Kidney (tissue), 14 donors: Measurements from ENCODE around the gene CEP295NL. TPM values are rescaled to one million over a fixed set of nuclear protein-coding genes. Genes with fewer than 3 reads are reported as not detected.

ENCODE experiments used
- DNase-seq, 5 donors: peaks; one replicate each; pipeline ENCODE4 v3.0.0-alpha.2; 2013 to 2020
- FAIRE-seq: peaks from 2 replicates; lab custom pipeline; 2012; peaks lifted over from hg19 to GRCh38; lab: Jason Lieb, UNC
- H3K27ac ChIP-seq, 2 donors: one replicate each; pipeline ENCODE4 v1.7.0; 2013; ENCODE audit warnings: low read depth in 2 of 2, low read length in 2 of 2, inconsistent platforms in 1 of 2
- H3K27me3 ChIP-seq: one replicate; pipeline ENCODE4 v1.7.1; 2013; ENCODE audit warnings: low read length, inconsistent platforms; ENCODE audit not compliant: control insufficient read depth, insufficient read depth
- H3K36me3 ChIP-seq, 3 donors: one replicate each; pipeline versions ENCODE4 v1.7.0 to v1.7.1; 2013; ENCODE audit warnings: low read length in 3 of 3, control low read depth in 1 of 3, inconsistent platforms in 1 of 3; ENCODE audit not compliant: insufficient read depth in 3 of 3, control insufficient read depth in 2 of 3
- H3K4me1 ChIP-seq, 3 donors: one replicate each; pipeline versions ENCODE4 v1.7.0 to v1.7.1; 2013; ENCODE audit warnings: low read length in 3 of 3, inconsistent platforms in 1 of 3, low read depth in 1 of 3; ENCODE audit not compliant: control insufficient read depth in 2 of 3, insufficient read depth in 2 of 3
- H3K4me3 ChIP-seq, 3 donors: one replicate each; pipeline versions ENCODE4 v1.7.0 to v1.8.1; 2013; ENCODE audit warnings: low read length in 3 of 3, control low read depth in 1 of 3, inconsistent platforms in 1 of 3
- H3K9ac ChIP-seq, 3 donors: one replicate each; pipeline versions ENCODE4 v1.7.0 to v1.7.1; 2013; ENCODE audit warnings: low read length in 3 of 3, control low read depth in 1 of 3, inconsistent platforms in 1 of 3
- H3K9me3 ChIP-seq, 3 donors: one replicate each; pipeline versions ENCODE4 v1.7.0 to v1.7.1; 2013; ENCODE audit warnings: low read length in 3 of 3, control low read depth in 1 of 3, inconsistent platforms in 1 of 3; ENCODE audit not compliant: control insufficient read depth in 2 of 3, insufficient read depth in 1 of 3
- intact Hi-C: fragments of 100-400 bp; cut with DNase I; formaldehyde crosslinking; loops from one replicate; pipeline ENCODE4 v1.11.1; 2022
- polyA plus RNA-seq: library from polyadenylated mRNA; stranded (reverse); fragments of 350-450 nt; fragmentation: Illumina TruSeq; extraction: RNeasy Lipid Tissue Mini Kit (QIAGEN cat#74804); gene quantifications from one replicate; pipeline ENCODE4 v1.2.3, GENCODE V29; 2014; ENCODE audit warnings: low read depth, low replicate concordance; ENCODE audit not compliant: insufficient read depth
- total RNA-seq: library from RNA; stranded (reverse); fragmentation: NEBNext Ultra II Directional; extraction: Animal tissue kit (Norgen Biotek cat#: 25700); gene quantifications from one replicate; pipeline ENCODE4 v1.2.1, GENCODE V29; 2021
- TF ChIP-seq, protein P1 (sequence below): IDR thresholded peaks from 3 replicates; pipeline ENCODE4 v1.5.1; 2012; ENCODE audit warnings: mild to moderate bottlenecking, moderate library complexity, borderline replicate concordance; ENCODE audit not compliant: insufficient read depth; ENCODE audit errors: extremely low read depth
- donor health status: control.
- donor health status: control.
- donor health status: control.
- donor health status: control.
- donor health status: control.
- donor health status: DM: yes; HTN: yes; CAD: no.
- donor health status: Normal renal cell carcinoma (clear cell type).

The CEP295NL gene
- total and polyA plus RNA-seq, 2 donors from 2014 or later = 3.6 TPM; not detected in 1

DNA sequence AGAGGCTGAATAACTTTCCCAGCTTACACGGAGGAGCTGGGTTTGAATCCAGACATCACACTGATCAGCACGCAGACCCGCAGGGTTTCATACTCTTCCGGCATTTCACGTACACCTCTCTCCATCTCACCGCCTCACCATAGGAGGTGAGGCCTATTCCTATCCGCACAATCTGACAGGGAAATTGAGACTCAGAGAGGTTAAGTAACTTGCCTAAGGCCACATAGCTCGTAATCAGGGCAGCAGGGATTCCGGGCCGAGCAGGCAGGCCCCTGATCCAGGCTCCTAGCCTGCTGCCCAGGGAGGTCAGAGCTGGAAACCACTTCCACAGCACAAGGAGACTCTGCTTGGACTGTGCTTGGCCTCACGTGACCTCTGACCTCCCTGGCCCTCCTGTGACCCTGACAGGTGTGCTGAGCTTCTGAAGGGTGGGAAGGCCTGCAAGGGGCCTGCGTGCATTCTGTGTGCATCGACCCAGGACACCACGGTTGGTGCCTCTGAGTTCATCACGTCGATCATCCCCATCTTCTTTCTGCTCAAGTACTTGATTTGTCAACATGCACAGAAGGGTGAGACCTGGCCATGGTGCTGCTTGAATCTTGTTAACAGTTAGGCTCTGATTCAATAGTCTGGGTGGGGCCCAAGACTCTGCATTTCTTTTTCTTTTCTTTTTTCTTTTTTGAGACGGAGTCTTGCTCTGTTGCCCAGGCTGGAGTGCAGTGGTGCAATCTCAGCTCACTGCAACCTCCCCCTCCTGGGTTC lies 4.7 kb downstream of the CEP295NL start:
- no peak for DNase-seq
- H3K36me3 ChIP-seq = no peaks in the 10 kb centered on the region
- no peak overlapping the region for H3K9ac ChIP-seq
- TF ChIP-seq, protein P1, sequence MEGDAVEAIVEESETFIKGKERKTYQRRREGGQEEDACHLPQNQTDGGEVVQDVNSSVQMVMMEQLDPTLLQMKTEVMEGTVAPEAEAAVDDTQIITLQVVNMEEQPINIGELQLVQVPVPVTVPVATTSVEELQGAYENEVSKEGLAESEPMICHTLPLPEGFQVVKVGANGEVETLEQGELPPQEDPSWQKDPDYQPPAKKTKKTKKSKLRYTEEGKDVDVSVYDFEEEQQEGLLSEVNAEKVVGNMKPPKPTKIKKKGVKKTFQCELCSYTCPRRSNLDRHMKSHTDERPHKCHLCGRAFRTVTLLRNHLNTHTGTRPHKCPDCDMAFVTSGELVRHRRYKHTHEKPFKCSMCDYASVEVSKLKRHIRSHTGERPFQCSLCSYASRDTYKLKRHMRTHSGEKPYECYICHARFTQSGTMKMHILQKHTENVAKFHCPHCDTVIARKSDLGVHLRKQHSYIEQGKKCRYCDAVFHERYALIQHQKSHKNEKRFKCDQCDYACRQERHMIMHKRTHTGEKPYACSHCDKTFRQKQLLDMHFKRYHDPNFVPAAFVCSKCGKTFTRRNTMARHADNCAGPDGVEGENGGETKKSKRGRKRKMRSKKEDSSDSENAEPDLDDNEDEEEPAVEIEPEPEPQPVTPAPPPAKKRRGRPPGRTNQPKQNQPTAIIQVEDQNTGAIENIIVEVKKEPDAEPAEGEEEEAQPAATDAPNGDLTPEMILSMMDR = no peak
- no peak overlapping the region for H3K27ac ChIP-seq
- FAIRE-seq = no peak
- no peak overlapping the region for H3K4me3 ChIP-seq
- peaks cover 0 to 17% (median 0%) of the 10 kb centered on the region in 3 donors for H3K4me1 ChIP-seq
- intact Hi-C loops = no loop called here
- no peaks in the 10 kb centered on the region for H3K9me3 ChIP-seq
- no peaks in the 10 kb centered on the region for H3K27me3 ChIP-seq

DNA sequence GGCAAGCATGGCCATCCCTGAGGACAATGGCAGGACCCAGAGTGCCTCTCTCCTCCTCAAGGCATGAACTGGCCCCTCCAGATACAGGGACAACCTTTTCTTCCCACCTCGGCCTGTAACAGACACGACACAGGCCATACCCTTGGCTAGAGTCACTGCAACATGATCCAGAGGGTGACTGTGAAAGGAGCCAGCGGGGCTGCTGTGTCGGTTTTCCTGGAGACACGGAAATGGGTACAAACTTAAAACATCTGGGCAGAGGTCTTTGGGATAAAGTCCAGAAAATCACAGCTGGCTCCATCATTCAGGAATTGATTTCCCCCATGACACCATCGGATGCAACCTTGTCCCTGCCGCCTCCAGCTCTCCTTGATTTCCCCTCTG lies 5.3 kb downstream of the CEP295NL start:
- no peak overlapping the region for H3K9ac ChIP-seq
- intact Hi-C loops = no loop called here
- H3K27me3 ChIP-seq = no peaks in the 10 kb centered on the region
- TF ChIP-seq, protein P1 = no peak
- peaks cover 0 to 12% (median 0%) of the 10 kb centered on the region in 3 donors for H3K4me1 ChIP-seq
- H3K36me3 ChIP-seq = no peaks in the 10 kb centered on the region
- no peak overlapping the region for H3K27ac ChIP-seq
- H3K9me3 ChIP-seq = no peaks in the 10 kb centered on the region
- no peak for FAIRE-seq
- H3K4me3 ChIP-seq = no peak overlapping the region
- DNase-seq = no peak

DNA sequence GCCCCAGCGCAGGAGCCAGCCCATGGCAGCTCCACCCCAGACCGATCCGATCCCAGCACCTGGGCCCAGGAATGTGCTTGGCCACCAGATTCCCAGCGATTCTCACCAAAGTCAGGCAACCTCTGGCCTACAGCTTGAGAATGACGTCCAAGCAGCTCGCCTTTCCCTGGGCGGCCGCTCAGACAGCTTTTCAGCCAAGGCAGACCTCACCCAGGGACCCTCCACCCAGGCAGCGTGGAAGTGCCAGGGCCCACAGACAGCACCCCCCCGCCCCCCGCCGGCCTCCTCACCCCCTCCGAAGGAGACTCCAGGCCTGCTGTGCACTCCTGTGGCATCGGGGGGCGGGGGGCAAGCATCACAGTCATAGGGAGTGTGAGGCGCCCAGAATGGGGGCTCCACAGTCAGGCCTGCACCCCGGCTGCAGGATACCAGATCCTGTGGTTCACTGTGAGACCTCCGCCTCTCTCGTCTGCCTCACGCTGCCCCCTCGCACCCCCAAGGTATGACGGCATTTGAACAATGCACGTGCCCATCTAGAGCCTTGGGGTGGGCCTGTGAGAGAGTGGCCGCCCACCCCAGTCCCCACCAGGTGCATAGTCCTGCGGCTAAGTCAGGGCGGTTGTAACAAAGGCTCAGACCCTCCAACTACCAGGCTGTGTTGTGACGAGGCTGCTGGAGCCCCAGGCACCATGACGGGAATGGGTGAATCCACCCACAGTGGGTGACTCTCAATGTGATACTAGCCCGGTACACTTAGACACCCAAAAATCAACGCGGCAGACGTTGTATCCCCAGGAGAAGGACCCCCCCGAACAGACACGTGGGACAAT lies 6.0 kb downstream of the CEP295NL start:
- no peak for FAIRE-seq
- DNase-seq = no peak
- Histone ChIP-seq H3K9ac (no peak overlapping the region), H3K4me3 (no peak overlapping the region), H3K27ac (no peak overlapping the region), H3K27me3 (no peaks in the 10 kb centered on the region), H3K4me1 (peaks cover 0 to 12% (median 0%) of the 10 kb centered on the region in 3 donors), H3K9me3 (no peaks in the 10 kb centered on the region), H3K36me3 (no peaks in the 10 kb centered on the region)
- intact Hi-C loops = no loop called here
- TF ChIP-seq, protein P1 = no peak
